ENCODE results near the gene PCDH18.
"Not testable (repeated sequence)": the region's sequence is repeated elsewhere in the genome, so short reads cannot be mapped to it uniquely, and the experiment has no call there.

The PCDH18 gene

DNA sequence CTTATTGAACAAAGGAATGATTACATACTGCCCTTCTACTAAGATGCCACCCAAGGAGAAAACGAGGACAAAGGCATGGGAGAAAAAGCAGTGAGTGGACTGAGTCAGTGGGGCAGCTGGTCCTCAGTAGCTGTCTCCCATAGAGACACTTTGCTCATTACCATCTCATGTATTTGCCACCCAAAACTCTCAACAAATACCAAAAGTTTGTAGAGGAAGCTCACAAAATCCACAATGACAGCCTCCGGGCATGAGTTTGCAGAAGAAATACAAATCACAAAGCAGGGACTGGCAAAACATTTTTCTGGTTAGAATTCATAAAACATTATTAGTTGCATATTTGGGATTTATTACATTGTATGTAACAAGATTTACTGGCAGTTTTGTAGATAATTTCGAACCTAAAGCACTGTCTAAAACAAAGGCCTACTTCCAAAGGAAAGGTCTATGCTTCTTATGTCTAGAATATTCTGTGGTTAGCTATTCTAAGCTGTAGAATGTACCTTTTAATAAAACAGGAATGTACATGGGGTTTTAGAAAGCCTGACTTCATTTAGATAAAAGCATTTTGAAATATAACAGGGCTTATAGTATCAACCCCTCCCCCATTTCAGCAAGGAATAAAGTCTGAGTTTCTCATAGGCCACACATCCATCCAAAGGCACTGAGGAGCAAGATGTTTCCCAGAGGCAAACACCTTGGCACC is 17.7 kb downstream of the PCDH18 start:
- no peak overlapping the region for H3K27ac Mint-ChIP-seq
- no peaks in the 10 kb centered on the region for H3K27me3 Mint-ChIP-seq
- DNase-seq = no peak
- H3K4me3 Mint-ChIP-seq = no peak overlapping the region
- H3K4me1 Mint-ChIP-seq = no peaks in the 10 kb centered on the region
- H3K9me3 Mint-ChIP-seq = no peaks in the 10 kb centered on the region
- no peak for ATAC-seq

DNA sequence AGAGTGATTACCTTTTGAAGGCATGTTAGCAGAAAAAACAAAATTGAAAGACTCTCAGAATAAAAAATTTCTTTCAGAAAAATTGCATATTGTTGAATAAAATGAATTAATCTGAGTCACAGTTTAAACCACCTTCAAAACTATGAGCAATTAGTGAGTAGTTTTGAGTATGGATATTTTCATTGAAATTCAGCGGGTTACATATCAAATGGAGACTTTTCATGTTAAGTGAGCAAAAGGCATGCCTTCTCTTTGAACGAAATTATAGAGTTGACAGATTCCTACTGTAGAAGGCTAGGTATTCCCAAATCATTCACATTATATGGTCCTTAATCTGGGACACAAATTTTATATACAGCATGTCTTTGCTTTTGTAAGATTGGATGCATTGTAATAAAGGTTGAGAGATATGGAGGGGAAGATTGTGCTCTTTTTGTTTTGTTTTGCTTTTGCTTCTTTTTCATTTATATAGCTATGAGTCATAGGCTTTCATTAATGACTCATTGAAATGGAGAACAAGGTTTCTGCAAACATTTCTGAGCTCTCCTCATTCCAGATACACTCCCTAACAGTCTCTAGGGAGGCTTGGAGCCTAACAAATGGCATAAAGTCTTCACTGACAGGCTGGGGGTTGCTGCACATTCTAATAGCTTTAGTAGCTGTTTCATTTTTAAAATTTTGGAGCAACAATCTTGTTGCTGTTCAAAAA is 21.6 kb downstream of the PCDH18 start:
- ATAC-seq (no peak), DNase-seq (no peak)
- Mint-ChIP-seq H3K27me3 (no peaks in the 10 kb centered on the region), H3K4me3 (no peak overlapping the region), H3K9me3 (no peaks in the 10 kb centered on the region), H3K27ac (no peak overlapping the region), H3K4me1 (no peaks in the 10 kb centered on the region)

DNA sequence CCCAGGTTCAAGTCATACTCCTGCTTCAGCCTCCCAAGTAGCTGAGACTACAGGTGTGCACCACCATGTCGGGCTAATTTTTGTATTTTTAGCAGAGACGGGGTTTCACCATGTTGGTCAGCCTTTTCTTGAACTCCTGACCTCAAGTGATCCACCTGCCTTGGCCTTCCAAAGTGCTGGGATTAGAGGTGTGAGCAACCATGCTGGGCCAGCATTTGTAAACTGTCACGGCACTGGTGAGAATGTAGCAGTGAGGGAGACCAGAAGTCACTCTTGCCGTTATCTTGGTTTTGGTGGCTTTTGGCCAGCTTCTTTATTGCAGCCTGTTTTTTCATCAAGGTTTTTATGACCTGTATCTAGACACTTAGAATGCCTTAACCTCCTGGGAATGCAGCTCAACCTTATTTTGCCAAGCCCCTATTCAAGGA is 22.4 kb downstream of the PCDH18 start:
- ATAC-seq (no peak), DNase-seq (no peak)
- no peaks in the 10 kb centered on the region for H3K9me3 Mint-ChIP-seq
- no peaks in the 10 kb centered on the region for H3K4me1 Mint-ChIP-seq
- no peaks in the 10 kb centered on the region for H3K27me3 Mint-ChIP-seq
- H3K4me3 Mint-ChIP-seq = no peak overlapping the region
- no peak overlapping the region for H3K27ac Mint-ChIP-seq

DNA sequence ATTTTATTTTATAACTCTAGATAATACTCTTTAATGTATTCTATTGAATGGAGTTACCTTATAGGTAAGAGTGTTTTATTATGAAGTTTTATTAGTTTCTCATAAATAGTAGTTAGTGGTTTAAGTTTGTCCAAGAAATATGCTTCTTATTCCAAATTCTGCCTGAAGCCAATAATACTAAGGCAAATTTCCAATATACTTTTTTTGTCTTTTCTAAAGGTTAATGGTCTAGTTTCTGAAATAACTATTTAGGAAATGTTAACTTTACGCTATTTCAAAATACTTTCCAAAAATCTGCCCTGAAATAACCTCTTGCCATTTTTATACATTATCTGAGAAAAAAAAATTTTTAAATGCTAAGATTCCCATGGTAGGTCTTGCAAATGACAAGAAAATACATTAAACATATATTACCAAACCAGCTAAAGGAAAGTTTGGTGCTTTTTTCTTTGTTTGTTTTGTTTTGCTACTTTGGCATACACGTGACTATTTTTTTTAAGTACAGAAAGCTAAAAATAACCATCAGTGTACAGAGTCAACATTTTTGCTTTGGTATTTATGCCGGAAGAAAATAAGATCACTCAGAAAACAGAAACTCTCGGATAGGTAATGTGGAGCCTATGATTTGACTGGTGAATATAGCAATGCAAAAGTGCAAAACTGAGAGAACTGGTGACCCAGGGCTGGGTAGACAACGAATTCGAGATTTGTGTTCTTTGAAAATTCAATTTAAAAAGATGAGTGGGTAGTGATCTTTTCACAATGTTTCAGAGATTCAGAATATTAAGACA is 29.8 kb downstream of the PCDH18 start:
- no peaks in the 10 kb centered on the region for H3K4me1 Mint-ChIP-seq
- H3K9me3 Mint-ChIP-seq = peaks cover 0 to 5% of the 10 kb centered on the region in 2 donors
- no peaks in the 10 kb centered on the region for H3K27me3 Mint-ChIP-seq
- no peak overlapping the region for H3K4me3 Mint-ChIP-seq
- ATAC-seq (no peak), DNase-seq (no peak)
- H3K27ac Mint-ChIP-seq = no peak overlapping the region

DNA sequence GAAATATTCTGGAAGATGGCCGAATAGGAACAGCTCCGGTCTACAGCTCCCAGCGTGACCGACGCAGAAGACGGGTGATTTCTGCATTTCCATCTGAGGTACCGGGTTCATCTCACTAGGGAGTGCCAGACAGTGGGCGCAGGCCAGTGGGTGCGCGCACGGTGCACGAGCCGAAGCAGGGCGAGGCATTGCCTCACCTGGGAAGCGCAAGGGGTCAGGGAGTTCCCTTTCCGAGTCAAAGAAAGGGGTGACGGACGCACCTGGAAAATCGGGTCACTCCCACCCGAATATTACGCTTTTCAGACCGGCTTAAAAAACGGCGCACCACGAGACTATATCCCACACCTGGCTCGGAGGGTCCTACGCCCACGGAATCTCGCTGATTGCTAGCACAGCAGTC is 36.0 kb downstream of the PCDH18 start:
- not testable (repeated sequence) for H3K9me3 Mint-ChIP-seq, H3K27me3 Mint-ChIP-seq

DNA sequence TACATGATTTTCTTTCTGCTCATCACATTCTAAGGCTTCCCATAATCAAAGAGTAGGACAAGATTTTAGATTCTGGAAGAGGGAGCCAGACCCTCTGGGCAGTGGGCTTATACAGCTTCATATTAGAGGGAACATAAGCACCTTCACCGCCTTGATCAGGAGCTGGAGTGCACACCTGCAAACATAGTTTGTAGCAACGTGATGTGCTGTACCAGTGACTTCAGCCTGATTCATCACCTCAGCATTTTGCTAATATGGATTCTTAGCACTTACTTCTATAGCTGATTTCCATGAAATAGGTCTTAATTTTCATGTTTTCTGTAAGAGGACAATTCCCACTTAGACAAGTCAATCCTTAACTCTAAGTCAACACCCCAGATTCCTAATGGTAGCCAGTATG is 36.7 kb downstream of the PCDH18 start:
- ATAC-seq = no peak
- Mint-ChIP-seq H3K27me3 (no peaks in the 10 kb centered on the region), H3K27ac (no peak overlapping the region), H3K4me3 (no peak overlapping the region), H3K4me1 (no peaks in the 10 kb centered on the region), H3K9me3 (peaks cover 0 to 3% of the 10 kb centered on the region in 2 donors)
- DNase-seq = no peak

More for the DNA sequence above, 36.0 kb downstream of the PCDH18 start:
- not testable (repeated sequence) for H3K27ac Mint-ChIP-seq, H3K4me1 Mint-ChIP-seq, DNase-seq, H3K4me3 Mint-ChIP-seq, ATAC-seq

DNA sequence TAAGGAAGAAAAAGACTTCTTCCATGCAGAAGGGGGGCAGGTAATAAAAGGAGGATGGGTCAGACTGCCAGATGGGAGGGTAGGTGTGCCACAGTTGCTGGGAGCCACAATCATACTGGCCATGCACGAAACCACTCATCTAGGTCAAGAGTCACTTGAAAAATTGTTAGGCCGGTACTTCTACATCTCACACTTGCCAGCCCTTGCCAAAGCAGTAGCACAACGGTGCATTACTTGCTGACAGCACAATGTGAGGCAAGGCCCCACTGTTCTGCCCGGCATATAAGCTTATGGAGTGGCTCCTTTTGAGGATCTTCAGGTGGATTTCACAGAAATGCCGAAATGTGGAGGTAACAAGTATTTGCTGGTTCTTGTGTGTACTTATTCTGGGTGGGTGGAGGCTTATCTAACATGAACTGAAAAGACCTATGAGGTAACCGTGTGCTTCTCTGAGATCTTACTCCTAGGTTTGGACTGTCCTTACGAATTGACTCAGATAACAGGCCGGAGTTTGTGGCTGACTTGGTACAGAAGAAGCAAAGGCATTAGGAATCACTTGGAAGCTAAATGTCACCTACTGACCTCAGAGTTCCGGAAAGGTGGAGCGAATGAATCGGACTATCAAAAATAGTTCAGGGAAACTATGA is 48.9 kb downstream of the PCDH18 start:
- not testable (repeated sequence) for ATAC-seq

DNA sequence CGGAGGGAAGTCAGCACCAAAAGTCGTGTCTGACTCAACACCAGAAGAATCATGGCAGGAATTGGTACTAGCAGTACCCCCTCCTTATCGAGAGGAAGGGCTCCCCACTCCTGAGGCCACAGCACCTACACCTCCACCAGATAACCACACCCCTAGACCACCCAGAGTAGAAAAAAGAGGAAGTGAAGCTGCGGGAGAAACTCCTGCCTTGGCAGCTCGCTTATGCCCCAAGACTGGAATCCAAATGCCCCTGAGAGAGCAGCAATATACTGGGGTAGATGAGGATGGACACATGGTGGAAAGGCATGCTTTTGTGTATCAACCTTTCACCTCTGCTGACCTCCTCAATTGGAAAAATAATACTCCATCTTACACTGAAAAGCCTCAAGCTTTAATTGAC is 52.6 kb downstream of the PCDH18 start:
- not testable (repeated sequence) for H3K4me1 Mint-ChIP-seq, ATAC-seq, H3K4me3 Mint-ChIP-seq, DNase-seq, H3K27me3 Mint-ChIP-seq, H3K27ac Mint-ChIP-seq
- peaks cover 0 to 23% of the 10 kb centered on the region in 2 donors for H3K9me3 Mint-ChIP-seq

More for the DNA sequence above, 48.9 kb downstream of the PCDH18 start:
- H3K4me3 Mint-ChIP-seq, DNase-seq, H3K4me1 Mint-ChIP-seq, H3K27me3 Mint-ChIP-seq, H3K27ac Mint-ChIP-seq: not testable (repeated sequence)
- peaks cover 0 to 21% of the 10 kb centered on the region in 2 donors for H3K9me3 Mint-ChIP-seq

DNA sequence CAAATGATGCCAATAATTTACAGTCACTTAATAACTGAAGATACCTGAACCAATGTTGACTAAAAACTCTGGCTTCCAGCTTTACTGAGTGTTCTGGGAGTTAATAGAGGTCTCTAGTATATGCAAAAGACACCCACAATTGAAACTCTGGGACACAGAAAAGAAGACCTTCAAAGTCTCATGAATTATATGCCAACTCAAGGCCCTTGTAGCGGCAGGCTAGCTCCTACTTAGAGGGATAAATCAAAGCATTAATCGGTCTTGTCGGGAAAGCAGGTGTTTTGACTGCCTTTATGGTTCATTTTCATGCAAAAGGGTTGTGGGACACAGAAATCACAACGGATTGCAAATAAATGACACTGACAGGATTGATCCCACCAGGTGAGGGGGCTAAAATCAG is 55.9 kb downstream of the PCDH18 start:
- DNase-seq (no peak), ATAC-seq (no peak)
- H3K27me3 Mint-ChIP-seq = no peaks in the 10 kb centered on the region
- no peak overlapping the region for H3K4me3 Mint-ChIP-seq
- H3K27ac Mint-ChIP-seq = no peak overlapping the region
- peaks cover 0 to 23% of the 10 kb centered on the region in 2 donors for H3K9me3 Mint-ChIP-seq
- H3K4me1 Mint-ChIP-seq = no peaks in the 10 kb centered on the region

DNA sequence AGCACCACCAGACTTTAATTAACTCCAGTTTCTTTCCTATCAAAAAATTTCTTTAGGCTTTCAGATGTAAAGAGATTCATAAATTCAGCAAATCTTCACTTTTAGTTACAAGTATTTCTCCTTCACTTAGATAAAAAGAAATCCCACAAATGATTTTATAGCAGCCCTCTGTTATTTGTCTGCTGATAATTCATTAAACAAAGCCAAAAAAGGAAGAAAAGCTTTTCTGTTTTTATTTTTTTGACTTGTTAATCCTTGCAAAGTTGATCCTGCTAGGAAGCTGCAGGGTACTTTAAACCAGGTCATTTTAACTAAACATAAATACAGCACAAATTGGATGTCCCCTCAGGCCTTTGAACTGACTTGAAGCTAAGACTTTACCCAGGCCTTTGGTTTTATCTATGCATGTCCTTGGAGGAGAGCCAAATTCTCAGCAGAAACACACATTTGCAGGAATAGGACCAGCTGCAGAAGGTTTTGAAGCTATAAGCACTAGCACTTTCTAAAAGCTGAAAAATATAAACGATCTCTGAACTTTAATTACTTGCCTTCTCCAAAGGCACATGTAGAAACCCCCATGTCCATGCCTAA is 57.5 kb downstream of the PCDH18 start:
- H3K4me3 Mint-ChIP-seq = no peak overlapping the region
- no peaks in the 10 kb centered on the region for H3K4me1 Mint-ChIP-seq
- DNase-seq = no peak
- H3K27ac Mint-ChIP-seq = no peak overlapping the region
- peaks cover 0 to 16% of the 10 kb centered on the region in 2 donors for H3K9me3 Mint-ChIP-seq
- no peak for ATAC-seq
- no peaks in the 10 kb centered on the region for H3K27me3 Mint-ChIP-seq

DNA sequence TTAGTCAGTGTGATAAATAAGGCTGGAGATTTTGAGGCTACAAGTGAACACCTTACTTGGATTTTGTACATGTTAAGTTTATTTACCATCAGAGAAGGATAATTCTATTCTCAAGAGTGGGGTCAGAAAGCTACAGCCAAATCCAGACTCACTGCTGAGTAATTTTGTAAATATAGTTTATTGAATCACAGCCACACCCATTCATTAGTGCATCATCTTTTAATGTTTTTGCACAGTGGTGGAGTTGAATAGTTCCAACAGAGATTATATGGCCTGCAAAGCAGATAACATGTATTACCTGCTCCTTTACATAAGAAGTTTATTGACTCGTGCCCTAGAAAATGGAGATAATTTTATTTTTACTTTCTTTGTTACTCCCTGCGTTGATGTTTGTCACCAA is 60.4 kb downstream of the PCDH18 start:
- Mint-ChIP-seq H3K9me3 (no peaks in the 10 kb centered on the region), H3K27ac (no peak overlapping the region), H3K4me3 (no peak overlapping the region), H3K4me1 (no peaks in the 10 kb centered on the region), H3K27me3 (no peaks in the 10 kb centered on the region)
- DNase-seq (no peak), ATAC-seq (no peak)

DNA sequence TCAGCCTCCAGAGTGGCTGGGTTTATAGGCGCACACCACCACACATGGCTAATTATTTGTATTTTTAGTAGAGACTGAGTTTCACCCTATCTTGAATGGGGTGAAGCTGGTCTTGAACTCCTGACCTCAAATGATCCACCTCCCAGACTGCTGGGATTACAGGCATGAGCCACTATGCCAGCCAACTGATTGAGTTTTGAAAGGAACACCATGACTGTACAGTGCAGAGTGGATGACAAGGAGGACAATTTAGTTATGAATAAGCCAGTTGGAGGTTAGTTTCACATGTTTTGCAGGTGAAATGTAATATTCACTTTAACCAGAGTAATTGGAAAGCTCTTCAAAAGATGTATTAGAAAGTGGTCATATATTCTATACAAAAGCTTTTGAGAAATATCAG is 60.8 kb downstream of the PCDH18 start:
- Mint-ChIP-seq H3K4me3 (no peak overlapping the region), H3K9me3 (no peaks in the 10 kb centered on the region), H3K4me1 (no peaks in the 10 kb centered on the region), H3K27ac (no peak overlapping the region), H3K27me3 (no peaks in the 10 kb centered on the region)
- ATAC-seq (no peak), DNase-seq (no peak)

DNA sequence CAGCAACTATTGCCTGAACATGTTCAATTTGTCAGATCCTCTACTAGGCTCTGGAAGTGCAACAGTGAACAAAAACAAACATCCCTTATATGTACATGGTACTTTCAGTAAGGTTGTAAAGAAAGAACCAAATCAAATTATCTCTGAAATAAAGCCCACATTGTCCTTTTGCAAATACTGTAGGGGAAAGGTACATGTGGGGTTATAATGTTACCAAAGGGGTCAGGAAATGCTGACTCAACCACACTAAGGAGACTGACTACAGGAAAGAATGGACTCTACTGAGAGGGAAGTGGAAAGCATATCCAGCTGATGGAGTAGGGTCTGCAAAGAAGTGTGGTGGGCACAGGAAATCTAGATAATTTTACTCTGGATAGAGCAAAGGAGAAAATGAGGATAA is 61.5 kb downstream of the PCDH18 start:
- DNase-seq (no peak), ATAC-seq (no peak)
- no peaks in the 10 kb centered on the region for H3K4me1 Mint-ChIP-seq
- H3K4me3 Mint-ChIP-seq = no peak overlapping the region
- H3K27ac Mint-ChIP-seq = no peak overlapping the region
- H3K9me3 Mint-ChIP-seq = peaks cover 3% of the 10 kb centered on the region in 2 donors
- no peaks in the 10 kb centered on the region for H3K27me3 Mint-ChIP-seq
